Breast epithelium (tissue), 4 donors: ENCODE measurements around the gene EML1. TPM values are rescaled to one million over a fixed set of nuclear protein-coding genes. Genes with fewer than 3 reads are reported as not detected.

Experiments used
- DNase-seq, 2 donors: peaks; one replicate each; pipeline ENCODE4 v3.0.0-alpha.2; 2019; ENCODE audit warnings: low spot score in 2 of 2
- H3K27ac ChIP-seq, 2 donors: fragments of 200-600 bp; sonication (generic) in 1 of 2; one replicate each; pipeline ENCODE4 v1.5.1; 2016 to 2019; ENCODE audit warnings: mild to moderate bottlenecking in 1 of 2
- H3K27me3 ChIP-seq, 2 donors: fragments of 200-600 bp; sonication (generic) in 1 of 2; one replicate each; pipeline versions ENCODE4 v1.5.1 to v1.6.0; 2017 to 2019; ENCODE audit warnings: control low read depth in 1 of 2, mild to moderate bottlenecking in 1 of 2
- H3K36me3 ChIP-seq: fragments of 200-600 bp; one replicate; pipeline ENCODE4 v1.5.1; 2019
- H3K4me1 ChIP-seq, 2 donors: fragments of 200-600 bp; sonication (generic); one replicate each; pipeline ENCODE4 v1.5.1; 2016 to 2019; ENCODE audit warnings: control low read depth in 1 of 2
- H3K4me3 ChIP-seq, 3 donors: fragments of 200-600 bp; sonication (generic); 1 replicate in 2 of 3; 2 replicates in 1 of 3; pipeline ENCODE4 v1.5.1; 2016 to 2019; ENCODE audit warnings: mild to moderate bottlenecking in 3 of 3, moderate library complexity in 2 of 3
- H3K9me3 ChIP-seq, 2 donors: fragments of 200-600 bp; sonication (generic) in 1 of 2; one replicate each; pipeline ENCODE4 v1.5.1; 2016 to 2019; ENCODE audit warnings: control low read depth in 1 of 2
- CTCF ChIP-seq, 3 donors: fragments of 450-650 bp; IDR thresholded peaks; one replicate each; pipeline ENCODE4 v1.5.1; 2016 to 2017; ENCODE audit warnings: antibody characterized with exemption in 3 of 3, mild to moderate bottlenecking in 3 of 3, moderate library complexity in 3 of 3
- POLR2A ChIP-seq: fragments of 450-650 bp; IDR thresholded peaks from one replicate; pipeline ENCODE4 v1.6.1; 2016; ENCODE audit warnings: antibody characterized with exemption, mild to moderate bottlenecking, moderate library complexity
- POLR2AphosphoS5 ChIP-seq, 3 donors: sonication (generic); formaldehyde crosslinking; IDR thresholded peaks; one replicate each; pipeline ENCODE4 v1.6.1; 2017; ENCODE audit warnings: antibody characterized with exemption in 3 of 3
- intact Hi-C: fragments of 100-400 bp; cut with DNase I; formaldehyde crosslinking; loops from one replicate; pipeline ENCODE4 v1.15.1; 2023; ENCODE audit warnings: low total_unique reads
- total RNA-seq, 3 donors: library from RNA; depleted of rRNA; stranded (reverse); fragments of >200 nt; gene quantifications; one replicate each; pipeline ENCODE4 v1.1.0, GENCODE V29; 2016

The EML1 gene
- total RNA-seq, 3 donors from 2014 or later = 11.3 to 26.1 (median 25.9) TPM

- Histone ChIP-seq H3K27me3 (no peaks in the 10 kb centered on the region), H3K9me3 (no peaks in the 10 kb centered on the region), H3K4me3 (no peak overlapping the region), H3K27ac (no peak overlapping the region), H3K4me1 (no peaks in the 10 kb centered on the region), H3K36me3 (no peaks in the 10 kb centered on the region)
- intact Hi-C loops = loop anchor here (5.0 kb wide), 1 partner anchor 160 kb away; no protein-coding TSS in a partner anchor
- no peak for DNase-seq
- TF ChIP-seq POLR2AphosphoS5 (IDR thresholded peaks at IDR 0.05) (no peak), CTCF (IDR thresholded peaks at IDR 0.05) (no peak), POLR2A (no peak)
Measured at GRCh38 chr14:99887407-99887806, 94.2 kb downstream of the EML1 start.

GRCh38 chr14:99888149-99888548, 94.9 kb downstream of the EML1 start:
- H3K4me3 ChIP-seq = no peak overlapping the region
- DNase-seq = no peak
- H3K36me3 ChIP-seq = no peaks in the 10 kb centered on the region
- no peaks in the 10 kb centered on the region for H3K27me3 ChIP-seq
- H3K27ac ChIP-seq = no peak overlapping the region
- TF ChIP-seq CTCF (IDR thresholded peaks at IDR 0.05) = no peak
- intact Hi-C loops = loop anchor here (5.0 kb wide), 1 partner anchor 161 kb away; no protein-coding TSS in a partner anchor
- no peaks in the 10 kb centered on the region for H3K4me1 ChIP-seq
- H3K9me3 ChIP-seq = no peaks in the 10 kb centered on the region

- H3K36me3 ChIP-seq = no peaks in the 10 kb centered on the region
- DNase-seq = no peak
- TF ChIP-seq POLR2AphosphoS5 (IDR thresholded peaks at IDR 0.05) (no peak), CTCF (IDR thresholded peaks at IDR 0.05) (no peak), POLR2A (no peak)
- intact Hi-C loops = loop anchor here (5.0 kb wide), 1 partner anchor 162 kb away; no protein-coding TSS in a partner anchor
- H3K4me1 ChIP-seq = no peaks in the 10 kb centered on the region
- H3K4me3 ChIP-seq = no peak overlapping the region
- no peaks in the 10 kb centered on the region for H3K9me3 ChIP-seq
- H3K27me3 ChIP-seq = no peaks in the 10 kb centered on the region
- H3K27ac ChIP-seq = no peak overlapping the region
Measured at GRCh38 chr14:99889268-99889667, 96.1 kb downstream of the EML1 start.

GRCh38 chr14:99891266-99891665, 98.1 kb downstream of the EML1 start:
- no peaks in the 10 kb centered on the region for H3K36me3 ChIP-seq
- no peak overlapping the region for H3K4me3 ChIP-seq
- intact Hi-C loops = no loop called here
- no peak for TF ChIP-seq POLR2A
- TF ChIP-seq POLR2AphosphoS5 (IDR thresholded peaks at IDR 0.05) = no peak
- no peak for TF ChIP-seq CTCF (IDR thresholded peaks at IDR 0.05)
- H3K4me1 ChIP-seq = no peaks in the 10 kb centered on the region
- no peak for DNase-seq
- H3K27ac ChIP-seq = no peak overlapping the region
- H3K9me3 ChIP-seq = no peaks in the 10 kb centered on the region
- H3K27me3 ChIP-seq = no peaks in the 10 kb centered on the region

- Histone ChIP-seq H3K27ac (no peak overlapping the region), H3K27me3 (no peaks in the 10 kb centered on the region), H3K4me1 (no peaks in the 10 kb centered on the region), H3K9me3 (no peaks in the 10 kb centered on the region), H3K4me3 (no peak overlapping the region), H3K36me3 (no peaks in the 10 kb centered on the region)
- no peak for DNase-seq
- TF ChIP-seq POLR2AphosphoS5 (IDR thresholded peaks at IDR 0.05) = no peak
- no peak for TF ChIP-seq POLR2A
- TF ChIP-seq CTCF (IDR thresholded peaks at IDR 0.05) = no peak
- intact Hi-C loops = no loop called here
Measured at GRCh38 chr14:99891900-99892299, 98.7 kb downstream of the EML1 start.
